HEK293 (cell line): Measurements from ENCODE around the gene SLC4A1AP.
A peak's percentile ranks its signal among the peaks of the same experiment; 100 is the strongest.

Experiments used
- CTCF ChIA-PET: fragments of 350-600 bp; formaldehyde crosslinking; extraction: SDS; loops from one replicate; lab custom pipeline; 2021; ENCODE audit warnings: antibody characterized with exemption; lab: Yijun Ruan, JAX
- POLR2A ChIA-PET: fragments of 300-600 bp; formaldehyde crosslinking; extraction: SDS; loops from one replicate; lab custom pipeline; 2020; ENCODE audit warnings: antibody characterized with exemption, inconsistent platforms; lab: Yijun Ruan, JAX
- H3K27ac ChIP-seq: fragments of 200-500 bp; sonication (Bioruptor generic); 2 replicates; pipeline ENCODE4 v1.5.1; 2014; ENCODE audit warnings: low read depth, low read length, control low read depth, inconsistent platforms; ENCODE audit errors: extremely low read depth
- H3K36me3 ChIP-seq, 2 experiments: fragments of 200-500 bp in 1 of 2; sonication (Bioruptor generic) in 1 of 2; 1 replicate in 1 of 2; 2 replicates in 1 of 2; pipeline ENCODE4 v1.5.1; 2014 to 2017; ENCODE audit warnings: inconsistent platforms in 2 of 2, low read length in 2 of 2; ENCODE audit not compliant: control insufficient read depth in 2 of 2, insufficient read depth in 1 of 2
- H3K4me1 ChIP-seq: fragments of 200-500 bp; sonication (Bioruptor generic); 2 replicates; pipeline ENCODE4 v1.5.1; 2014; ENCODE audit warnings: mild to moderate bottlenecking, low read length, inconsistent platforms; ENCODE audit not compliant: control insufficient read depth, insufficient read depth
- H3K4me3 ChIP-seq: 2 replicates; pipeline ENCODE4 v1.5.1; 2011; ENCODE audit warnings: low read depth, mild to moderate bottlenecking, control low read depth, low read length, moderate library complexity
- H3K9me3 ChIP-seq: fragments of 200-500 bp; sonication (Bioruptor generic); 2 replicates; pipeline ENCODE4 v1.5.1; 2014; ENCODE audit warnings: low read depth, low read length, inconsistent platforms; ENCODE audit not compliant: control insufficient read depth, insufficient read depth
- FEZF1 ChIP-seq: fragments of 450-650 bp; formaldehyde crosslinking; IDR thresholded peaks from 2 replicates; pipeline ENCODE4 v1.5.1; 2016; ENCODE audit warnings: missing biosample characterization, missing genetic modification characterization
- PRDM1 ChIP-seq: fragments of 450-650 bp; formaldehyde crosslinking; IDR thresholded peaks from 2 replicates; pipeline ENCODE4; 2016; ENCODE audit warnings: missing biosample characterization, missing genetic modification characterization
- ZBTB7A ChIP-seq: fragments of 450-650 bp; formaldehyde crosslinking; IDR thresholded peaks from 2 replicates; pipeline ENCODE4 v1.5.1; 2016; ENCODE audit warnings: low read depth, missing biosample characterization, missing genetic modification characterization
- ZNF112 ChIP-seq: fragments of 450-650 bp; formaldehyde crosslinking; IDR thresholded peaks from 2 replicates; pipeline ENCODE4 v1.5.0; 2017; ENCODE audit warnings: missing biosample characterization, missing genetic modification characterization
- ZNF121 ChIP-seq: fragments of 450-650 bp; formaldehyde crosslinking; IDR thresholded peaks from 2 replicates; pipeline ENCODE4 v1.5.1; 2016; ENCODE audit warnings: missing biosample characterization, missing genetic modification characterization
- ZNF16 ChIP-seq: fragments of 450-650 bp; formaldehyde crosslinking; IDR thresholded peaks from 2 replicates; pipeline ENCODE4 v1.5.1; 2016; ENCODE audit warnings: low read depth, missing biosample characterization, missing genetic modification characterization
- ZNF175 ChIP-seq: fragments of 450-650 bp; formaldehyde crosslinking; IDR thresholded peaks from 2 replicates; pipeline ENCODE4 v1.5.1; 2016; ENCODE audit warnings: missing biosample characterization, missing genetic modification characterization
- ZNF19 ChIP-seq: fragments of 450-650 bp; formaldehyde crosslinking; IDR thresholded peaks from 2 replicates; pipeline ENCODE4; 2016; ENCODE audit warnings: missing biosample characterization, missing genetic modification characterization, low read depth
- ZNF335 ChIP-seq: fragments of 450-650 bp; formaldehyde crosslinking; conservative IDR thresholded peaks from 2 replicates; pipeline ENCODE4 v1.5.1; 2016; ENCODE audit warnings: missing biosample characterization, missing genetic modification characterization
- ZNF394 ChIP-seq: fragments of 450-650 bp; formaldehyde crosslinking; IDR thresholded peaks from 2 replicates; pipeline ENCODE4 v1.5.1; 2016; ENCODE audit warnings: missing biosample characterization, missing genetic modification characterization, mild to moderate bottlenecking, moderate library complexity, borderline replicate concordance
- ZNF549 ChIP-seq: fragments of 450-650 bp; IDR thresholded peaks from 2 replicates; pipeline ENCODE4 v1.5.1; 2018; ENCODE audit warnings: missing biosample characterization, missing genetic modification characterization, mild to moderate bottlenecking, inconsistent platforms, moderate library complexity
- ZNF621 ChIP-seq: fragments of 450-650 bp; formaldehyde crosslinking; IDR thresholded peaks from 2 replicates; pipeline ENCODE4 v1.5.1; 2017; ENCODE audit warnings: missing biosample characterization, missing genetic modification characterization
- ZNF623 ChIP-seq: fragments of 450-650 bp; formaldehyde crosslinking; IDR thresholded peaks from 2 replicates; pipeline ENCODE4 v1.5.1; 2016; ENCODE audit warnings: missing biosample characterization, missing genetic modification characterization
- ZNF624 ChIP-seq: fragments of 450-650 bp; formaldehyde crosslinking; IDR thresholded peaks from 2 replicates; pipeline ENCODE4 v1.5.1; 2017; ENCODE audit warnings: missing biosample characterization, missing genetic modification characterization
- ZNF776 ChIP-seq: fragments of 450-650 bp; formaldehyde crosslinking; IDR thresholded peaks from 2 replicates; pipeline ENCODE4 v1.5.0; 2017; ENCODE audit warnings: missing biosample characterization, missing genetic modification characterization, borderline replicate concordance
- TF ChIP-seq, protein P1 (sequence below): fragments of 450-650 bp; formaldehyde crosslinking; IDR thresholded peaks from 2 replicates; pipeline ENCODE4 v1.5.1; 2017; ENCODE audit warnings: missing biosample characterization, missing genetic modification characterization
- TF ChIP-seq, protein P2 (sequence below): fragments of 450-650 bp; formaldehyde crosslinking; IDR thresholded peaks from 2 replicates; pipeline ENCODE4 v1.5.1; 2016; ENCODE audit warnings: missing biosample characterization, missing genetic modification characterization

Gene SLC4A1AP

DNA sequence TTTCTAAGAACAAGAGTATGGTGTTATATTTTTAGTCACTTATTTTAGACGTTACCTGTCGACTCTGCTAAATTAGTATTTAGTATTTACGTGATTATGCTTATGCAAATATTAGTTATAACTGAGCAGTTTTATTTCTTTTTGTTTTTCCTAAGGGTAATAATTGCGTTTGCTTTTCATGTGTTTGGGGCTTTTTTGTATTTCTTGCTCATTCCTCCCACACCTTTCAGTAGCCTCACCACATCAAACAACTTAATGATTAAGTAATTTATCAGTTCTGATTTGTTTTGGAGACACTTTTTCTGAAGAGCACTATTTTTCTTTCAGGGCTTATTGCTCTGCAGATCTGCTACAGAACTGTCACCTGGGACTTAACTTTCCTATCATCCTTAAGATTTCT lies 7.5 kb downstream of the SLC4A1AP start:
- TF ChIP-seq ZNF624 (tag by site-specific recombination) (no peak), FEZF1 (no peak), ZNF549 (no peak), ZNF776 (no peak), ZNF16 (no peak)
- Histone ChIP-seq H3K4me1 (no peaks in the 10 kb centered on the region), H3K4me3 (no peak overlapping the region), H3K27ac (no peak overlapping the region), H3K36me3 (peaks cover 68 to 71% of the 10 kb centered on the region in 2 experiments), H3K9me3 (no peaks in the 10 kb centered on the region)
- POLR2A ChIA-PET, result no interaction called here
- CTCF ChIA-PET, result interaction anchor here (1.6 to 3.9 kb wide), 2 partner anchors 11 to 32 kb away, joined by 4 to 50 read pairs; no protein-coding TSS in a partner anchor

DNA sequence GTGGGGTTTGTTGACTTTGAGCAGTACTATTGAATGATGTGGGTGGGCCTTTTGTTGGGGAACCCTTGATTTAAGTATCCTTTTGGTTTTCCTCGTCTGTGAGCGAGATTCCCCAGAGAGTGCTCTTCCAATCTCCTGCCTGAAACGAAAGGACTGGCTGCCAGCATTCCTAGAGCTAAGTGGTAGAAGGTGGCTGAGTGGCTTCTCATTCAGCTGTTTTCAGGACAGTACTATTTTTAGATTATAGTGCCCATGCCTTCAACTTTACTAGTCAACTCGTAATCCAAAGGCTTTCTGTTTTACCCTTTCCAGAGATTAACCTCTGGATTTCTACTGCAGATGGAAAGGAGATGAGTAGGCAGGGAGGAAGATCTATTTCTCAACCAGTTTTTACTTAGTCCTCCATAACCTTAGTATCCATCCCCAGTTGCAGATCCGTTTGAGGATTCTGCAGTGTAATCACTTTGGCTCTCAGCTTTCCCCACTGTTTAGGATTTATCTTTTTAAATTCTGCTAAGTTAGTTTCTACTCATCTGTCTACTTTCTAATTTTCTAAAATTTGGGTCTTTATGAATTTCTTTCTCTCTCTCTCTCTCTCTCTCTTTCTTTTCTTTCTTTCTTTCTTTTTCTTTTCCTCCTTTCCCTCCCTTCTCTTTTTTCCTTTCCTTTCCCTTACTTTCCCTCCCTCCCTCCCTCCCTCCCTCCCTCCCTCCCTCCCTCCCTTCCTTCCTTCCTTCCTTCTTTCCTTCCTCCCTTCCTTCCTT lies 9.2 kb downstream of the SLC4A1AP start:
- ChIA-PET CTCF (interaction anchor here (1.5 to 3.9 kb wide), 2 partner anchors 9 to 10 kb away, joined by 4 to 50 read pairs; no protein-coding TSS in a partner anchor), POLR2A (interaction anchor here (0.6 to 1.0 kb wide), 3 partner anchors 9 to 146 kb away, joined by 3 to 4 read pairs (median 3); partner anchors contain the start of genes SLC4A1AP and SUPT7L)
- H3K36me3 ChIP-seq, result peaks cover 71 to 74% of the 10 kb centered on the region in 2 experiments
- TF ChIP-seq ZNF621, result no peak
- no peak for TF ChIP-seq ZNF112
- TF ChIP-seq PRDM1, result peak; percentile 73
- TF ChIP-seq ZNF335, result no peak
- TF ChIP-seq, protein P1, sequence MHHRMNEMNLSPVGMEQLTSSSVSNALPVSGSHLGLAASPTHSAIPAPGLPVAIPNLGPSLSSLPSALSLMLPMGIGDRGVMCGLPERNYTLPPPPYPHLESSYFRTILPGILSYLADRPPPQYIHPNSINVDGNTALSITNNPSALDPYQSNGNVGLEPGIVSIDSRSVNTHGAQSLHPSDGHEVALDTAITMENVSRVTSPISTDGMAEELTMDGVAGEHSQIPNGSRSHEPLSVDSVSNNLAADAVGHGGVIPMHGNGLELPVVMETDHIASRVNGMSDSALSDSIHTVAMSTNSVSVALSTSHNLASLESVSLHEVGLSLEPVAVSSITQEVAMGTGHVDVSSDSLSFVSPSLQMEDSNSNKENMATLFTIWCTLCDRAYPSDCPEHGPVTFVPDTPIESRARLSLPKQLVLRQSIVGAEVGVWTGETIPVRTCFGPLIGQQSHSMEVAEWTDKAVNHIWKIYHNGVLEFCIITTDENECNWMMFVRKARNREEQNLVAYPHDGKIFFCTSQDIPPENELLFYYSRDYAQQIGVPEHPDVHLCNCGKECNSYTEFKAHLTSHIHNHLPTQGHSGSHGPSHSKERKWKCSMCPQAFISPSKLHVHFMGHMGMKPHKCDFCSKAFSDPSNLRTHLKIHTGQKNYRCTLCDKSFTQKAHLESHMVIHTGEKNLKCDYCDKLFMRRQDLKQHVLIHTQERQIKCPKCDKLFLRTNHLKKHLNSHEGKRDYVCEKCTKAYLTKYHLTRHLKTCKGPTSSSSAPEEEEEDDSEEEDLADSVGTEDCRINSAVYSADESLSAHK, result no peak
- no peak for TF ChIP-seq ZNF175
- no peak for TF ChIP-seq ZBTB7A
- TF ChIP-seq ZNF19, result no peak
- no peak overlapping the region for H3K4me3 ChIP-seq
- no peaks in the 10 kb centered on the region for H3K4me1 ChIP-seq
- no peak overlapping the region for H3K27ac ChIP-seq
- H3K9me3 ChIP-seq, result no peaks in the 10 kb centered on the region

DNA sequence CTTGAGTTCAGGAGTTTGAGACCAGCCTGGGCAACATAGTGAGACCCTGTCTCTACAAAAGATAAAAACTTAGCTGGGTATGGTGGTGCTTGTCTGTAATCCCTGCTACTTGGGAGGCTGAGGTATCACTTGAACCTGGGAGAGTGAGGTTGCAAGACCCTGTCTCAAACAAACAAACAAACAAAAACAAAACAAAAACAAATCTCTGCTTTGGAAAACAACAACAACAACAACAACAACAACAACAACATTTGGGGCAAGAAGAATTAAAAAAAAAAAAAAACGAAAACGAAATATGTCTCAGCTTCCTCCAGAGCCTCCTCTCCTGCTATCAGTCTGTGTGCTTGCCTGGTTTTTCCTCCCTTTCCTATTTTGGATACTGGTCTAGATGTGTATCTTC lies 16.9 kb downstream of the SLC4A1AP start:
- Histone ChIP-seq H3K36me3 (peaks cover 64 to 82% of the 10 kb centered on the region in 2 experiments), H3K4me1 (no peaks in the 10 kb centered on the region), H3K9me3 (no peaks in the 10 kb centered on the region), H3K4me3 (no peak overlapping the region), H3K27ac (no peak overlapping the region)
- POLR2A ChIA-PET, result interaction anchor here (0.7 kb wide), 1 partner anchor 1004 kb away, joined by 3 read pairs; no protein-coding TSS in a partner anchor
- TF ChIP-seq ZNF623 (tag by site-specific recombination), result no peak
- TF ChIP-seq ZNF121 (tag by site-specific recombination), result peak; percentile 40; the same call in 1 of the 2 replicates
- CTCF ChIA-PET, result interaction anchor here (1.0 to 1.1 kb wide), 3 partner anchors 9 to 23 kb away, joined by 3 to 4 read pairs (median 3); no protein-coding TSS in a partner anchor

DNA sequence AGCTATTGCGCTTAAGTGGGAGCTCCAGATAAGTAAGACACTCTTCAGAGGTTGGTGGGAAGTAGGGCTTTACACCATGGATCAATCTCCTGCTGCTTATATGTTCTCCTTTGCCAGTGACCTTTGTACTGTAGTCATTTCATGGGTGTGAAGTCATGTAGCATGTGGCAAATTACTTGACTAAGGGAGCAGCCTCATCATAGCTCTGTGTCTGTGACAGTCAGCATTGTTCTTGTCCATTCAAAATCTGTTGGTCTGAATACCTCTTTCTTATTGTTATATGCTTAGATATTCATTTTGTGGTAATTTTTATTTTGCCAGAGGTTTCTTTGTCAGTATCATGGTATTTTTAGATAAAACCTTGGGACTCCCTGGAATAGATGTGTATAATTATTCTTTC lies 18.2 kb downstream of the SLC4A1AP start:
- Histone ChIP-seq H3K9me3 (no peaks in the 10 kb centered on the region), H3K4me3 (no peak overlapping the region), H3K27ac (no peak overlapping the region), H3K4me1 (no peaks in the 10 kb centered on the region), H3K36me3 (peaks cover 70 to 84% of the 10 kb centered on the region in 2 experiments)
- TF ChIP-seq ZNF394 (tag by site-specific recombination), result 0 out of 2 replicates have a peak, but pooled peaks have one; percentile 14
- TF ChIP-seq, protein P2, sequence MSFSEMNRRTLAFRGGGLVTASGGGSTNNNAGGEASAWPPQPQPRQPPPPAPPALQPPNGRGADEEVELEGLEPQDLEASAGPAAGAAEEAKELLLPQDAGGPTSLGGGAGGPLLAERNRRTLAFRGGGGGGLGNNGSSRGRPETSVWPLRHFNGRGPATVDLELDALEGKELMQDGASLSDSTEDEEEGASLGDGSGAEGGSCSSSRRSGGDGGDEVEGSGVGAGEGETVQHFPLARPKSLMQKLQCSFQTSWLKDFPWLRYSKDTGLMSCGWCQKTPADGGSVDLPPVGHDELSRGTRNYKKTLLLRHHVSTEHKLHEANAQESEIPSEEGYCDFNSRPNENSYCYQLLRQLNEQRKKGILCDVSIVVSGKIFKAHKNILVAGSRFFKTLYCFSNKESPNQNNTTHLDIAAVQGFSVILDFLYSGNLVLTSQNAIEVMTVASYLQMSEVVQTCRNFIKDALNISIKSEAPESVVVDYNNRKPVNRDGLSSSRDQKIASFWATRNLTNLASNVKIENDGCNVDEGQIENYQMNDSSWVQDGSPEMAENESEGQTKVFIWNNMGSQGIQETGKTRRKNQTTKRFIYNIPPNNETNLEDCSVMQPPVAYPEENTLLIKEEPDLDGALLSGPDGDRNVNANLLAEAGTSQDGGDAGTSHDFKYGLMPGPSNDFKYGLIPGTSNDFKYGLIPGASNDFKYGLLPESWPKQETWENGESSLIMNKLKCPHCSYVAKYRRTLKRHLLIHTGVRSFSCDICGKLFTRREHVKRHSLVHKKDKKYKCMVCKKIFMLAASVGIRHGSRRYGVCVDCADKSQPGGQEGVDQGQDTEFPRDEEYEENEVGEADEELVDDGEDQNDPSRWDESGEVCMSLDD (tag by site-specific recombination), result no peak
- ChIA-PET CTCF (interaction anchor here (0.7 to 4.1 kb wide), 20 partner anchors 8 to 1164 kb away, joined by 3 to 66 read pairs (median 4); partner anchors contain the start of genes EIF2B4, PPM1G, SLC4A1AP and SUPT7L), POLR2A (interaction anchor here (0.7 kb wide), 2 partner anchors 9 to 725 kb away, joined by 3 to 4 read pairs; no protein-coding TSS in a partner anchor)
